Measurements from ENCODE around the gene FGF12.

FGF12 gene

GRCh38 chr3:192092388-192093005 lies 634.8 kb downstream of the FGF12 start:
- no peak for DNase-seq (ENCODE audit: low read depth)

GRCh38 chr3:192091831-192092230 lies 635.5 kb downstream of the FGF12 start:
- DNase-seq (ENCODE audit: low read depth), result no peak

- no peak for DNase-seq (ENCODE audit: low read depth)
Measured at GRCh38 chr3:192090586-192090985, 636.8 kb downstream of the FGF12 start.

All from activated gamma-delta T cell treated with anti-CD3 and anti-CD28 coated beads, Interleukin-2, amount 50 U/mL, for 16 hours (primary cell).